ENCODE measurements around the gene CCDC126. TPM values are rescaled to one million over a fixed set of nuclear protein-coding genes. Genes with fewer than 3 reads are reported as not detected.

Gene CCDC126
- total RNA-seq, 6 experiments from 2014 or later, result 5.9 to 9.8 (median 6.2) TPM

DNA sequence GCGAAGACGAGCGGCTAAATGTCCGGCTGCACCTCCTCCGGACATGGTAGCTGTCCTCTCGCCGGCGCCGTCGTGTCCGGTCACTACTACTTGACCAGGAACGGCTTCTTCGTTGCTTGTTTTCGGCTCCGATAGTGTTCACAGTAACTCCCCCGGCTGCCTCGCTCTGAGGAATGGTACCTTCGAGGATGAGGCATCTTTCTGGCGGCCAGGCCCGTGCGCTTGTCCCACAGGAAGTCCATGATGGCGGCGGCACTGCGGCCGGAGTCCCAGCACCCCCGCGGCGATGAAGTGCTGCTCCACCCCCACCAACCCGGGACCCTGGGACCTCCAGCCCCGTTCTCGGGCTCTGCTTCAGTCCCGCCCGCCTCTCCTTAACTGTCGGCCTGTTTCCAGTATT, 11.0 kb upstream of the CCDC126 start:
- intact Hi-C loops (cut with DNase I), result no loop called here
- Histone ChIP-seq H3K27ac (no peak overlapping the region), H3K36me3 (no peaks in the 10 kb centered on the region), H3K4me3 (no peak overlapping the region), H3K9me3 (no peaks in the 10 kb centered on the region), H3K4me1 (no peaks in the 10 kb centered on the region), H3K27me3 (no peaks in the 10 kb centered on the region)
- WGBS (ENCODE audit: insufficient coverage, low coverage, low lambda C conversion rate, missing lambda C conversion rate), result 99% methylated on average over 15 of the region's 34 CpGs
- ATAC-seq (peak in 1 of 4 donors; percentile 28), DNase-seq (no peak)
- TF ChIP-seq, protein P1, sequence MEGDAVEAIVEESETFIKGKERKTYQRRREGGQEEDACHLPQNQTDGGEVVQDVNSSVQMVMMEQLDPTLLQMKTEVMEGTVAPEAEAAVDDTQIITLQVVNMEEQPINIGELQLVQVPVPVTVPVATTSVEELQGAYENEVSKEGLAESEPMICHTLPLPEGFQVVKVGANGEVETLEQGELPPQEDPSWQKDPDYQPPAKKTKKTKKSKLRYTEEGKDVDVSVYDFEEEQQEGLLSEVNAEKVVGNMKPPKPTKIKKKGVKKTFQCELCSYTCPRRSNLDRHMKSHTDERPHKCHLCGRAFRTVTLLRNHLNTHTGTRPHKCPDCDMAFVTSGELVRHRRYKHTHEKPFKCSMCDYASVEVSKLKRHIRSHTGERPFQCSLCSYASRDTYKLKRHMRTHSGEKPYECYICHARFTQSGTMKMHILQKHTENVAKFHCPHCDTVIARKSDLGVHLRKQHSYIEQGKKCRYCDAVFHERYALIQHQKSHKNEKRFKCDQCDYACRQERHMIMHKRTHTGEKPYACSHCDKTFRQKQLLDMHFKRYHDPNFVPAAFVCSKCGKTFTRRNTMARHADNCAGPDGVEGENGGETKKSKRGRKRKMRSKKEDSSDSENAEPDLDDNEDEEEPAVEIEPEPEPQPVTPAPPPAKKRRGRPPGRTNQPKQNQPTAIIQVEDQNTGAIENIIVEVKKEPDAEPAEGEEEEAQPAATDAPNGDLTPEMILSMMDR (IDR thresholded peaks at IDR 0.05), result no peak
- TF ChIP-seq POLR2A (IDR thresholded peaks at IDR 0.05), result no peak

DNA sequence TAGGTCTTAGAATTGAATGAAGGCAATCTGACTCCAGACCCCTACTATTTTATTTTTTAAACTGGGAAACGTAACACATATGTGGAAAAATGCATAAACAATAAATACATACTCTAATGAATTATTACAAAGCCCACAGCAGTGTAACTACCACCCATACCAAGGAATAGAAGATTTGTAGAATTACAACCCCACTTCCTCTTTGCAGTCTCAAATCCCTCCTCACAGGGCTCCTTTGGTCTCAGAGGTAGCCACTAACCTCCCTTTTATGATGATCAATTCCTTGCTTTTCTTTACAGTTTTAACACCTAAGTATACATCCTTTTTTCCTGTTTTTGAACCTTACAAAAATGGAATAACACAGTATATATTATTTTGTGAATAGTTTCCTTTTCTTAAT, 6.7 kb upstream of the CCDC126 start:
- 77% methylated on average over 1 of the region's 1 CpG for WGBS (ENCODE audit: insufficient coverage, low coverage, low lambda C conversion rate, missing lambda C conversion rate)
- Histone ChIP-seq H3K9me3 (no peaks in the 10 kb centered on the region), H3K4me3 (no peak overlapping the region), H3K27me3 (no peaks in the 10 kb centered on the region), H3K36me3 (no peaks in the 10 kb centered on the region), H3K27ac (no peak overlapping the region), H3K4me1 (peaks cover 0 to 4% (median 0%) of the 10 kb centered on the region in 4 donors)
- DNase-seq (no peak), ATAC-seq (no peak)
- no peak for TF ChIP-seq POLR2A (IDR thresholded peaks at IDR 0.05)
- TF ChIP-seq, protein P1 (IDR thresholded peaks at IDR 0.05), result no peak
- intact Hi-C loops (cut with DNase I), result no loop called here

DNA sequence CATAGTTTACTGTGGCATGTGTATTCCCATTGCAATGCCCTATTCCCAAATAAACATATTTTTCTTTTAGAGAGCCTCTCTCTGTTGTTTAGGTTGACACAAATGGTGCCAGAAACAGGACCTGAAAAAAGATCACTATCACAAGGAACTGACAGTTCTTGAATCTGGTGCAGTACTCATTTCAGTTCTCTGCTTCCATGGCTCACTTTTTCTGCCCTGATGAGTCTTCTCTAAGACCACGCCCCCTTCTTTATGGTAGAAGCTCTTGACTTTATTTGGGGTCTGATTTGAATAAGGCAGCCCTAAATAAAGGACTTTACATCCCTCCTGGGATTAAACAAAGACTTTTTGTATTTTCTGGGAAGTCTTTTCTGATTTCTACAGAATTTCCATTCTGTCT, 3.5 kb upstream of the CCDC126 start:
- H3K9me3 ChIP-seq, result no peaks in the 10 kb centered on the region
- no peak overlapping the region for H3K4me3 ChIP-seq
- H3K27ac ChIP-seq, result no peak overlapping the region
- H3K36me3 ChIP-seq, result no peaks in the 10 kb centered on the region
- DNase-seq, result no peak
- intact Hi-C loops (cut with DNase I), result no loop called here
- TF ChIP-seq POLR2A (IDR thresholded peaks at IDR 0.05), result no peak
- TF ChIP-seq, protein P1 (IDR thresholded peaks at IDR 0.05), result no peak
- no peak for ATAC-seq
- H3K27me3 ChIP-seq, result no peaks in the 10 kb centered on the region
- H3K4me1 ChIP-seq, result peaks cover 0 to 16% (median 3%) of the 10 kb centered on the region in 4 donors
- WGBS (ENCODE audit: insufficient coverage, low coverage, low lambda C conversion rate, missing lambda C conversion rate), result 67% methylated on average over 1 of the region's 1 CpG

DNA sequence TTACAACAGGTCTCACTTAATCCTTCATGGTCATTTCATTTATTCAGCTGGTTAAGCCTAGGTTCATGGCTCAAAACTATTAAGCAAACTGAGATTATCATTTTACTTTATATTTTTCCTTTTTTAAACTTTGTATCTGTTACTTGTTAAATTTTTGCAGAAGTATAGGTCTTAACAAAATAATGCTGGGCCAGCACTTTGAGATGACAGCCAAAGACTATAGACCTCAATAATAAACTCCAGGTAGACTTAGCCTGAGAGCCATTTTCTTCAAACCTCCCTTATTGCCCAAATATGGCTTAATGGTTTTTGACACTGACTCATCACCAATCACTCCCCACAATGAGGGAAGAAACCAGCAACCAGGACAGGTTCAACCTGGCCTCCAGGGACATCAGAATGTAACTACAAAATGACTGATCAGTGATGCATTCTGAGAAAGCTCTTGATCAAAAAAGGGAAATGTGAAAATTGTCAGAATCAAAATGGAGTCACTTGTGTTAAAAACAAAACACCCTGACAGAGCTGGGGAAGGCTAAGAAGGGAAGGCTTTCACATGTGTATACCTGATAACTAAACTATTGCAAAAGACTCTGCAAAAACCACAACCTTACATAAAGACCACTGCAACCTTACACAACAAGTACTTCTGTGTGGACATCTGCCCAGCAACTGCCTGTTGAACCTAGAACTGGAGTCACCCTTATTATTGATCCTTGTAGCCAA, 2.1 kb upstream of the CCDC126 start:
- TF ChIP-seq POLR2A (IDR thresholded peaks at IDR 0.05), result no peak
- TF ChIP-seq, protein P1 (IDR thresholded peaks at IDR 0.05), result no peak
- H3K27ac ChIP-seq, result no peak overlapping the region
- DNase-seq (no peak), ATAC-seq (peak in 2 of 4 donors; percentile 31 to 43)
- H3K4me1 ChIP-seq, result peaks cover 0 to 19% (median 4%) of the 10 kb centered on the region in 4 donors
- H3K36me3 ChIP-seq, result no peaks in the 10 kb centered on the region
- no peaks in the 10 kb centered on the region for H3K27me3 ChIP-seq
- no peaks in the 10 kb centered on the region for H3K9me3 ChIP-seq
- intact Hi-C loops (cut with DNase I), result no loop called here
- H3K4me3 ChIP-seq, result no peak overlapping the region
